K562 (cell line): ENCODE results near the gene ST7. TPM values are rescaled to one million over a fixed set of nuclear protein-coding genes. Genes with fewer than 3 reads are reported as not detected.
A peak's percentile ranks its signal among the peaks of the same experiment; 100 is the strongest.

Experiments used
- FOXJ2 ChIP-seq: fragments of 200-800 bp; sonication (Bioruptor generic); IDR thresholded peaks from 2 replicates; pipeline ENCODE4 v1.6.1; 2016; ENCODE audit warnings: missing genetic modification characterization, missing compliant biosample characterization
- NR3C1 ChIP-seq: sonication (generic); formaldehyde crosslinking; IDR thresholded peaks from 2 replicates; pipeline ENCODE4 v1.8.1; 2022; ENCODE audit warnings: missing genetic modification reagents
- POLR2H ChIP-seq: IDR thresholded peaks from 2 replicates; pipeline ENCODE4 v1.6.1; 2016; ENCODE audit warnings: missing genetic modification characterization, low read depth, mild to moderate bottlenecking, control low read depth, missing compliant biosample characterization, moderate library complexity
- REST ChIP-seq, 2 experiments: fragments of 450-650 bp; formaldehyde crosslinking in 1 of 2; IDR thresholded peaks; 2 replicates each; pipeline versions ENCODE4 v1.4.0 to v1.6.1; 2014 to 2020; ENCODE audit warnings: mild to moderate bottlenecking in 2 of 2, borderline replicate concordance in 1 of 2, low read depth in 1 of 2
- TSC22D4 ChIP-seq: fragments of 450-650 bp; IDR thresholded peaks from 2 replicates; pipeline ENCODE4 v1.6.1; 2016; ENCODE audit warnings: missing genetic modification characterization, missing biosample characterization, control low read depth
- ZNF143 ChIP-seq: sonication (generic); formaldehyde crosslinking; IDR thresholded peaks from 2 replicates; pipeline ENCODE4 v1.9.0; 2022; ENCODE audit warnings: mild to moderate bottlenecking, missing genetic modification reagents
- ZNF274 ChIP-seq: IDR thresholded peaks from 2 replicates; pipeline ENCODE4 v1.6.1; 2011; ENCODE audit warnings: low read depth, mild to moderate bottlenecking, low read length, moderate library complexity, borderline replicate concordance
- ZNF280A ChIP-seq: fragments of 450-650 bp; IDR thresholded peaks from 2 replicates; pipeline ENCODE4 v1.6.1; 2018; ENCODE audit warnings: mild to moderate bottlenecking, low read depth; ENCODE audit not compliant: partially characterized antibody
- ZNF699 ChIP-seq: fragments of 250-450 bp; sonication (Bioruptor Pico); IDR thresholded peaks from 2 replicates; pipeline ENCODE4 v1.8.0; 2021; ENCODE audit warnings: mild to moderate bottlenecking, moderate library complexity; ENCODE audit not compliant: insufficient replicate concordance
- ZNF76 ChIP-seq: fragments of 250-450 bp; sonication (Bioruptor Pico); IDR thresholded peaks from 2 replicates; pipeline ENCODE4 v1.4.0; 2020; ENCODE audit warnings: mild to moderate bottlenecking, moderate library complexity, borderline replicate concordance
- ZNF830 ChIP-seq: fragments of 250-450 bp; sonication (Bioruptor Pico); IDR thresholded peaks from 2 replicates; pipeline ENCODE4 v1.5.0; 2021; ENCODE audit warnings: mild to moderate bottlenecking
- polyA plus RNA-seq, 8 experiments: library from polyadenylated mRNA; depleted of rRNA in 4 of 8; stranded (reverse) in 5 of 8; unstranded in 3 of 8; fragments of >200 nt; fragmentation: Nextera tagmentation in 2 of 8; fragmentation: Illumina TruSeq in 1 of 8; extraction: Ambion mirVana in 2 of 8; extraction: Trizol in 1 of 8; gene quantifications; 2 replicates each; pipeline versions ENCODE4 v1.2.1 to v1.2.3, GENCODE V29; 2011 to 2014; ENCODE audit warnings: inconsistent platforms in 1 of 8, missing spikeins in 1 of 8
- total RNA-seq, 7 experiments: library from RNA; depleted of rRNA in 6 of 7; stranded (reverse); fragments of >200 nt in 6 of 7; fragmentation: Illumina TruSeq in 2 of 7; extraction: Trizol in 2 of 7; gene quantifications; 2 replicates each; pipeline versions ENCODE4 v1.2.1 to v1.2.3, GENCODE V29; 2011 to 2021; ENCODE audit warnings: low replicate concordance in 1 of 7
- TF ChIP-seq, protein P1 (sequence below): sonication (generic); formaldehyde crosslinking; IDR thresholded peaks from 2 replicates; pipeline ENCODE4 v1.8.1; 2023; ENCODE audit warnings: mild to moderate bottlenecking, missing genetic modification reagents
- TF ChIP-seq, protein P2 (sequence below): fragments of 450-650 bp; formaldehyde crosslinking; IDR thresholded peaks from 2 replicates; pipeline ENCODE4 v1.4.0; 2022; ENCODE audit warnings: missing genetic modification characterization

ST7 gene
- total and polyA plus RNA-seq, 9 of the 15 experiments (the other 6 are each of a cell fraction or from before 2014, with no cell fraction given): 23.9 to 56.3 (median 36.9) TPM

- TF ChIP-seq ZNF699 (CRISPR knock-in tag) (no peak), ZNF274 (no peak), NR3C1 (no peak), ZNF830 (CRISPR knock-in tag) (no peak), ZNF76 (no peak), FOXJ2 (tag) (no peak), ZNF143 (CRISPR knock-in tag) (no peak), POLR2H (tag) (no peak), REST (IDR thresholded peaks at IDR 0.05; ENCODE audit: borderline replicate concordance) (peak; percentile 20; the same call in 1 of the 2 replicates), REST (CRISPR knock-in tag; IDR thresholded peaks at IDR 0.05; ENCODE audit: low read depth) (no peak), ZNF280A (no peak), TSC22D4 (tag) (no peak)
- TF ChIP-seq, protein P1, sequence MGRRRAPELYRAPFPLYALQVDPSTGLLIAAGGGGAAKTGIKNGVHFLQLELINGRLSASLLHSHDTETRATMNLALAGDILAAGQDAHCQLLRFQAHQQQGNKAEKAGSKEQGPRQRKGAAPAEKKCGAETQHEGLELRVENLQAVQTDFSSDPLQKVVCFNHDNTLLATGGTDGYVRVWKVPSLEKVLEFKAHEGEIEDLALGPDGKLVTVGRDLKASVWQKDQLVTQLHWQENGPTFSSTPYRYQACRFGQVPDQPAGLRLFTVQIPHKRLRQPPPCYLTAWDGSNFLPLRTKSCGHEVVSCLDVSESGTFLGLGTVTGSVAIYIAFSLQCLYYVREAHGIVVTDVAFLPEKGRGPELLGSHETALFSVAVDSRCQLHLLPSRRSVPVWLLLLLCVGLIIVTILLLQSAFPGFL (CRISPR knock-in tag): no peak
- TF ChIP-seq, protein P2, sequence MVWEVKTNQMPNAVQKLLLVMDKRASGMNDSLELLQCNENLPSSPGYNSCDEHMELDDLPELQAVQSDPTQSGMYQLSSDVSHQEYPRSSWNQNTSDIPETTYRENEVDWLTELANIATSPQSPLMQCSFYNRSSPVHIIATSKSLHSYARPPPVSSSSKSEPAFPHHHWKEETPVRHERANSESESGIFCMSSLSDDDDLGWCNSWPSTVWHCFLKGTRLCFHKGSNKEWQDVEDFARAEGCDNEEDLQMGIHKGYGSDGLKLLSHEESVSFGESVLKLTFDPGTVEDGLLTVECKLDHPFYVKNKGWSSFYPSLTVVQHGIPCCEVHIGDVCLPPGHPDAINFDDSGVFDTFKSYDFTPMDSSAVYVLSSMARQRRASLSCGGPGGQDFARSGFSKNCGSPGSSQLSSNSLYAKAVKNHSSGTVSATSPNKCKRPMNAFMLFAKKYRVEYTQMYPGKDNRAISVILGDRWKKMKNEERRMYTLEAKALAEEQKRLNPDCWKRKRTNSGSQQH (CRISPR knock-in tag): 0 out of 2 replicates have a peak, but pooled peaks have one; percentile 1
Observed at GRCh38 chr7:117019786-117020590, 66.7 kb downstream of the ST7 start (continued).
